ENCODE measurements around the gene EHMT1. TPM values are rescaled to one million over a fixed set of nuclear protein-coding genes. Genes with fewer than 3 reads are reported as not detected.

The EHMT1 gene
- total and polyA plus RNA-seq, 2 experiments from 2014 or later, result 162 to 177 TPM

- Mint-ChIP-seq H3K36me3 (ENCODE audit: low read depth) (peaks cover 31% of the 10 kb centered on the region), H3K27ac (peak overlapping the region; percentile 97; the same call in 1 of the 2 replicates), H3K9me3 (no peaks in the 10 kb centered on the region), H3K4me1 (peaks cover 92% of the 10 kb centered on the region), H3K27me3 (ENCODE audit: insufficient read depth, low read depth, poor library complexity) (peaks cover 13% of the 10 kb centered on the region), H3K4me3 (peak overlapping the region; percentile 31; the same call in 1 of the 3 replicates)
- H4K20me1 ChIP-seq (replicated peaks; ENCODE audit: insufficient read depth), result no peaks in the 10 kb centered on the region
- DNase-seq (ENCODE audit: low spot score), result no peak
- peaks cover 89% of the 10 kb centered on the region for H3K79me2 ChIP-seq (replicated peaks; ENCODE audit: insufficient read depth)
- peak overlapping the region; percentile 67 for H3K4me2 ChIP-seq
- no peaks in the 10 kb centered on the region for H3K27me3 ChIP-seq (ENCODE audit: insufficient read depth)
- H2AFZ ChIP-seq, result no peak overlapping the region
- peaks cover 75% of the 10 kb centered on the region for H3K4me1 ChIP-seq (ENCODE audit: insufficient read depth)
- no peaks in the 10 kb centered on the region for H3K36me3 ChIP-seq (ENCODE audit: insufficient read depth)
- H3F3A ChIP-seq (replicated peaks; ENCODE audit: low read depth), result peaks cover 11% of the 10 kb centered on the region
- no peak for ATAC-seq
- H3K4me3 ChIP-seq, result peak overlapping the region; percentile 38; the same call in 1 of the 2 replicates
- no peaks in the 10 kb centered on the region for H3K9me2 ChIP-seq (ENCODE audit: insufficient read depth)
- H3K27ac ChIP-seq (ENCODE audit: low read depth), result peak overlapping the region; percentile 95
- no peak for TF ChIP-seq NANOG (IDR thresholded peaks at IDR 0.05; ENCODE audit: borderline replicate concordance)
- TF ChIP-seq ZNF331 (CRISPR knock-in tag; IDR thresholded peaks at IDR 0.05; ENCODE audit: low read depth), result no peak
- TF ChIP-seq EZH2phosphoT487 (IDR thresholded peaks at IDR 0.05; ENCODE audit: unreplicated experiment), result no peak
- TF ChIP-seq, protein P1, sequence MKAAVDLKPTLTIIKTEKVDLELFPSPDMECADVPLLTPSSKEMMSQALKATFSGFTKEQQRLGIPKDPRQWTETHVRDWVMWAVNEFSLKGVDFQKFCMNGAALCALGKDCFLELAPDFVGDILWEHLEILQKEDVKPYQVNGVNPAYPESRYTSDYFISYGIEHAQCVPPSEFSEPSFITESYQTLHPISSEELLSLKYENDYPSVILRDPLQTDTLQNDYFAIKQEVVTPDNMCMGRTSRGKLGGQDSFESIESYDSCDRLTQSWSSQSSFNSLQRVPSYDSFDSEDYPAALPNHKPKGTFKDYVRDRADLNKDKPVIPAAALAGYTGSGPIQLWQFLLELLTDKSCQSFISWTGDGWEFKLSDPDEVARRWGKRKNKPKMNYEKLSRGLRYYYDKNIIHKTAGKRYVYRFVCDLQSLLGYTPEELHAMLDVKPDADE (IDR thresholded peaks at IDR 0.05), result no peak
- no peak for TF ChIP-seq CREB1 (CRISPR knock-in tag; IDR thresholded peaks at IDR 0.05; ENCODE audit: low read depth)
These were observed 49.4 kb downstream of the EHMT1 start for GRCh38 chr9:137668203-137668602.

GRCh38 chr9:137669261-137669672 lies 50.5 kb downstream of the EHMT1 start:
- peaks cover 17% of the 10 kb centered on the region for H3F3A ChIP-seq (replicated peaks; ENCODE audit: low read depth)
- Mint-ChIP-seq H3K4me1 (peaks cover 94% of the 10 kb centered on the region), H3K4me3 (peak overlapping the region; percentile 4; the same call in 1 of the 3 replicates), H3K9me3 (no peaks in the 10 kb centered on the region), H3K36me3 (ENCODE audit: low read depth) (peaks cover 31% of the 10 kb centered on the region), H3K27ac (peak overlapping the region; percentile 79), H3K27me3 (ENCODE audit: insufficient read depth, low read depth, poor library complexity) (peaks cover 14% of the 10 kb centered on the region)
- no peak overlapping the region for H3K27ac ChIP-seq (ENCODE audit: low read depth)
- ATAC-seq (0 out of 3 replicates have a peak, but pooled peaks have one; percentile 1), DNase-seq (ENCODE audit: low spot score) (peak; percentile 72)
- no peak overlapping the region for H2AFZ ChIP-seq
- H3K36me3 ChIP-seq (ENCODE audit: insufficient read depth), result no peaks in the 10 kb centered on the region
- TF ChIP-seq, protein P1 (IDR thresholded peaks at IDR 0.05), result no peak
- TF ChIP-seq, protein P2, sequence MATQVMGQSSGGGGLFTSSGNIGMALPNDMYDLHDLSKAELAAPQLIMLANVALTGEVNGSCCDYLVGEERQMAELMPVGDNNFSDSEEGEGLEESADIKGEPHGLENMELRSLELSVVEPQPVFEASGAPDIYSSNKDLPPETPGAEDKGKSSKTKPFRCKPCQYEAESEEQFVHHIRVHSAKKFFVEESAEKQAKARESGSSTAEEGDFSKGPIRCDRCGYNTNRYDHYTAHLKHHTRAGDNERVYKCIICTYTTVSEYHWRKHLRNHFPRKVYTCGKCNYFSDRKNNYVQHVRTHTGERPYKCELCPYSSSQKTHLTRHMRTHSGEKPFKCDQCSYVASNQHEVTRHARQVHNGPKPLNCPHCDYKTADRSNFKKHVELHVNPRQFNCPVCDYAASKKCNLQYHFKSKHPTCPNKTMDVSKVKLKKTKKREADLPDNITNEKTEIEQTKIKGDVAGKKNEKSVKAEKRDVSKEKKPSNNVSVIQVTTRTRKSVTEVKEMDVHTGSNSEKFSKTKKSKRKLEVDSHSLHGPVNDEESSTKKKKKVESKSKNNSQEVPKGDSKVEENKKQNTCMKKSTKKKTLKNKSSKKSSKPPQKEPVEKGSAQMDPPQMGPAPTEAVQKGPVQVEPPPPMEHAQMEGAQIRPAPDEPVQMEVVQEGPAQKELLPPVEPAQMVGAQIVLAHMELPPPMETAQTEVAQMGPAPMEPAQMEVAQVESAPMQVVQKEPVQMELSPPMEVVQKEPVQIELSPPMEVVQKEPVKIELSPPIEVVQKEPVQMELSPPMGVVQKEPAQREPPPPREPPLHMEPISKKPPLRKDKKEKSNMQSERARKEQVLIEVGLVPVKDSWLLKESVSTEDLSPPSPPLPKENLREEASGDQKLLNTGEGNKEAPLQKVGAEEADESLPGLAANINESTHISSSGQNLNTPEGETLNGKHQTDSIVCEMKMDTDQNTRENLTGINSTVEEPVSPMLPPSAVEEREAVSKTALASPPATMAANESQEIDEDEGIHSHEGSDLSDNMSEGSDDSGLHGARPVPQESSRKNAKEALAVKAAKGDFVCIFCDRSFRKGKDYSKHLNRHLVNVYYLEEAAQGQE (IDR thresholded peaks at IDR 0.05; ENCODE audit: unreplicated experiment), result no peak
- TF ChIP-seq ZNF331 (CRISPR knock-in tag; IDR thresholded peaks at IDR 0.05; ENCODE audit: low read depth) (no peak), CTCF (conservative IDR thresholded peaks at IDR 0.05; ENCODE audit: low read depth in 2 of 2) (0 out of 4 replicates have a peak, but pooled peaks of 1 of the 2 experiments have one; percentile 5), EZH2phosphoT487 (IDR thresholded peaks at IDR 0.05; ENCODE audit: unreplicated experiment) (no peak), NANOG (IDR thresholded peaks at IDR 0.05; ENCODE audit: borderline replicate concordance) (no peak)
- H3K4me2 ChIP-seq, result no peak overlapping the region
- H3K4me3 ChIP-seq, result no peak overlapping the region
- H3K27me3 ChIP-seq (ENCODE audit: insufficient read depth), result no peaks in the 10 kb centered on the region
- no peaks in the 10 kb centered on the region for H3K9me2 ChIP-seq (ENCODE audit: insufficient read depth)
- H3K79me2 ChIP-seq (replicated peaks; ENCODE audit: insufficient read depth), result peaks cover 89% of the 10 kb centered on the region
- H3K4me1 ChIP-seq (ENCODE audit: insufficient read depth), result peaks cover 75% of the 10 kb centered on the region
- no peaks in the 10 kb centered on the region for H4K20me1 ChIP-seq (replicated peaks; ENCODE audit: insufficient read depth)
